H1 (cell line): ENCODE results near the gene MEX3B. TPM values are rescaled to one million over a fixed set of nuclear protein-coding genes. Genes with fewer than 3 reads are reported as not detected.

Experiments
- CTCF ChIA-PET: fragments of 300-600 bp; sonication (Branson Sonifier 250); formaldehyde crosslinking; loops from one replicate; lab custom pipeline; 2021; ENCODE audit not compliant: partially characterized antibody; lab: Charles Lee
- POLR2A ChIA-PET: fragments of 300-600 bp; sonication (Branson Sonifier 250); formaldehyde crosslinking; loops from one replicate; lab custom pipeline; 2021; ENCODE audit warnings: inconsistent platforms; ENCODE audit not compliant: partially characterized antibody; lab: Charles Lee
- DNase-seq, 2 experiments: peaks; one replicate each; pipeline versions ENCODE4 v3.0.0 to v3.0.0-alpha.2; 2010 to 2022; ENCODE audit warnings: low spot score in 2 of 2, low read depth in 1 of 2, mixed read lengths in 1 of 2
- FAIRE-seq: peaks from 2 replicates; lab custom pipeline; 2011; peaks lifted over from hg19 to GRCh38; lab: Jason Lieb, UNC
- H2AFZ ChIP-seq: 2 replicates; pipeline ENCODE4 v1.8.1; 2012; ENCODE audit warnings: low read length, inconsistent platforms
- H2AK5ac ChIP-seq: 2 replicates; pipeline ENCODE4 v1.6.1; 2013; ENCODE audit warnings: low read depth, low read length
- H2BK120ac ChIP-seq: replicated peaks from 2 replicates; pipeline ENCODE3; 2013; ENCODE audit warnings: low read depth, low read length, inconsistent platforms
- H2BK12ac ChIP-seq: 2 replicates; pipeline ENCODE4 v1.6.1; 2013; ENCODE audit warnings: low read depth, low read length
- H2BK15ac ChIP-seq: 2 replicates; pipeline ENCODE4 v1.6.1; 2013; ENCODE audit warnings: low read length
- H2BK20ac ChIP-seq: 2 replicates; pipeline ENCODE4 v1.6.1; 2013; ENCODE audit warnings: low read length
- H2BK5ac ChIP-seq: 2 replicates; pipeline ENCODE4 v1.6.1; 2013; ENCODE audit warnings: low read depth, low read length
- H3K14ac ChIP-seq: 2 replicates; pipeline ENCODE4 v1.6.1; 2013; ENCODE audit warnings: inconsistent platforms; ENCODE audit not compliant: insufficient read length
- H3K18ac ChIP-seq: 2 replicates; pipeline ENCODE4 v1.6.1; 2013; ENCODE audit warnings: low read length; ENCODE audit errors: extremely low read depth
- H3K23ac ChIP-seq: 2 replicates; pipeline ENCODE4 v1.6.1; 2013; ENCODE audit warnings: inconsistent platforms; ENCODE audit not compliant: insufficient read length
- H3K23me2 ChIP-seq: 2 replicates; pipeline ENCODE4 v1.6.1; 2013; ENCODE audit warnings: low read depth, low read length
- H3K27ac ChIP-seq: 2 replicates; pipeline ENCODE4 v1.6.1; 2011; ENCODE audit warnings: low read depth, low read length, inconsistent platforms
- H3K27me3 ChIP-seq, 4 experiments: replicated peaks in 1 of 4; 1 replicate in 1 of 4; 2 replicates in 3 of 4; pipeline versions ENCODE4 v1.6.1 to v1.8.1; 2011 to 2013; ENCODE audit warnings: low read length in 3 of 4, mild to moderate bottlenecking in 3 of 4, inconsistent platforms in 2 of 4, mixed read lengths in 2 of 4, moderate library complexity in 1 of 4; ENCODE audit not compliant: control insufficient read depth in 3 of 4, insufficient read depth in 3 of 4; ENCODE audit errors: extremely low read depth in 1 of 4
- H3K36me3 ChIP-seq, 4 experiments: 2 replicates each; pipeline versions ENCODE4 v1.6.1 to v1.8.1; 2011 to 2013; ENCODE audit warnings: mild to moderate bottlenecking in 4 of 4, low read length in 3 of 4, moderate library complexity in 2 of 4, control low read depth in 1 of 4, inconsistent platforms in 1 of 4; ENCODE audit not compliant: insufficient read depth in 4 of 4, control insufficient read depth in 2 of 4
- H3K4ac ChIP-seq: replicated peaks from 2 replicates; pipeline ENCODE3; 2013; ENCODE audit warnings: low read length, low read depth, mixed read lengths, inconsistent platforms; ENCODE audit not compliant: insufficient read length
- H3K4me1 ChIP-seq, 4 experiments: replicated peaks in 1 of 4; 1 replicate in 1 of 4; 2 replicates in 3 of 4; pipeline versions ENCODE4 v1.6.1 to v1.8.1; 2011 to 2013; ENCODE audit warnings: low read length in 3 of 4, inconsistent platforms in 2 of 4, mixed read lengths in 1 of 4; ENCODE audit not compliant: insufficient read depth in 4 of 4, control insufficient read depth in 3 of 4
- H3K4me2 ChIP-seq, 2 experiments: 2 replicates each; pipeline versions ENCODE4 v1.6.1 to v1.8.1; 2011 to 2013; ENCODE audit warnings: low read depth in 2 of 2, low read length in 2 of 2, control low read depth in 1 of 2, inconsistent platforms in 1 of 2, mild to moderate bottlenecking in 1 of 2; ENCODE audit not compliant: insufficient read depth in 1 of 2
- H3K4me3 ChIP-seq, 4 experiments: fragments of 200-600, 300-600 bp in 1 of 4; sonication (generic), shearing (Covaris generic), sonication (Bioruptor Twin) in 1 of 4; 2 replicates each; pipeline versions ENCODE4 v1.5.1 to v1.8.1; 2011 to 2016; ENCODE audit warnings: low read length in 4 of 4, low read depth in 3 of 4, control low read depth in 2 of 4, inconsistent platforms in 2 of 4, mild to moderate bottlenecking in 2 of 4, mixed read lengths in 1 of 4, moderate library complexity in 1 of 4; ENCODE audit not compliant: insufficient read depth in 2 of 4; ENCODE audit errors: extremely low read depth in 1 of 4
- H3K56ac ChIP-seq: replicated peaks from 2 replicates; pipeline ENCODE3; 2013; ENCODE audit warnings: low read depth, mild to moderate bottlenecking, mixed read lengths, low read length, inconsistent platforms; ENCODE audit not compliant: insufficient read length
- H3K79me1 ChIP-seq: 2 replicates; pipeline ENCODE4 v1.6.1; 2013; ENCODE audit warnings: low read depth, low read length, control low read depth
- H3K79me2 ChIP-seq, 2 experiments: 2 replicates each; pipeline versions ENCODE4 v1.6.1 to v1.8.1; 2012 to 2013; ENCODE audit warnings: low read length in 2 of 2, mild to moderate bottlenecking in 2 of 2, inconsistent platforms in 1 of 2; ENCODE audit not compliant: insufficient read depth in 2 of 2, control insufficient read depth in 1 of 2
- H3K9ac ChIP-seq, 4 experiments: replicated peaks in 1 of 4; 1 replicate in 1 of 4; 2 replicates in 3 of 4; pipeline versions ENCODE4 v1.6.1 to v1.8.1; 2011 to 2013; ENCODE audit warnings: low read depth in 3 of 4, low read length in 3 of 4, control low read depth in 2 of 4, mild to moderate bottlenecking in 2 of 4, moderate library complexity in 2 of 4, inconsistent platforms in 1 of 4; ENCODE audit errors: extremely low read depth in 1 of 4
- H3K9me3 ChIP-seq, 2 experiments: 2 replicates each; pipeline versions ENCODE4 v1.6.1 to v1.8.1; 2012 to 2013; ENCODE audit warnings: mild to moderate bottlenecking in 2 of 2, moderate library complexity in 2 of 2, control low read depth in 1 of 2, inconsistent platforms in 1 of 2, low read depth in 1 of 2, low read length in 1 of 2, mixed read lengths in 1 of 2; ENCODE audit not compliant: insufficient read depth in 2 of 2
- H4K20me1 ChIP-seq, 2 experiments: replicated peaks in 1 of 2; 2 replicates each; pipeline versions ENCODE3 to v1.8.1; 2011 to 2013; ENCODE audit warnings: inconsistent platforms in 2 of 2, low read length in 2 of 2, mild to moderate bottlenecking in 1 of 2; ENCODE audit not compliant: insufficient read depth in 2 of 2, control insufficient read depth in 1 of 2
- H4K5ac ChIP-seq: 2 replicates; pipeline ENCODE4 v1.6.1; 2013; ENCODE audit warnings: low read length, low read depth, mixed read lengths, inconsistent platforms; ENCODE audit not compliant: insufficient read length
- H4K8ac ChIP-seq: 2 replicates; pipeline ENCODE4 v1.8.0; 2013; ENCODE audit warnings: mild to moderate bottlenecking, moderate library complexity, low read length, inconsistent platforms; ENCODE audit not compliant: insufficient read depth; ENCODE audit errors: extremely low read depth
- H4K91ac ChIP-seq: replicated peaks from 2 replicates; pipeline ENCODE3; 2013; ENCODE audit warnings: low read length, mixed read lengths, inconsistent platforms; ENCODE audit not compliant: insufficient read length
- ASH2L ChIP-seq: fragments of 200-600, 300-600 bp; sonication (generic); IDR thresholded peaks from one replicate; pipeline ENCODE4 v1.7.1; 2017; ENCODE audit warnings: low read length
- BRCA1 ChIP-seq: IDR thresholded peaks from 2 replicates; pipeline ENCODE4 v1.6.1; 2012; ENCODE audit warnings: low read depth, low read length, improper control_type of control experiment
- CBX5 ChIP-seq: fragments of 300-800, 300-1000 bp; sonication (generic); IDR thresholded peaks from 2 replicates; pipeline ENCODE4 v1.7.1; 2016; ENCODE audit warnings: antibody characterized with exemption, low read length, low read depth
- CHD2 ChIP-seq: IDR thresholded peaks from 2 replicates; pipeline ENCODE4 v1.6.1; 2012; ENCODE audit warnings: low read length, improper control_type of control experiment
- CTBP2 ChIP-seq: IDR thresholded peaks from 2 replicates; pipeline ENCODE4 v1.7.0; 2011; ENCODE audit warnings: borderline replicate concordance, mild to moderate bottlenecking, moderate library complexity, mixed read lengths, low read length; ENCODE audit not compliant: insufficient read depth, insufficient read length
- EGR1 ChIP-seq: IDR thresholded peaks from 2 replicates; pipeline ENCODE4 v1.6.1; 2011; ENCODE audit warnings: low read depth, low read length, borderline replicate concordance
- GABPA ChIP-seq: IDR thresholded peaks from 2 replicates; pipeline ENCODE4 v1.6.1; 2011; ENCODE audit warnings: mild to moderate bottlenecking, low read length, moderate library complexity, borderline replicate concordance; ENCODE audit not compliant: insufficient read depth
- KDM5A ChIP-seq: fragments of 200-600 bp; IDR thresholded peaks from 2 replicates; pipeline ENCODE4 v1.7.1; 2012; ENCODE audit warnings: mild to moderate bottlenecking, low read length, inconsistent platforms, mixed read lengths
- POLR2A ChIP-seq, 2 experiments: IDR thresholded peaks; 1 replicate in 1 of 2; 2 replicates in 1 of 2; pipeline ENCODE4 v1.6.1; 2011; ENCODE audit warnings: low read depth in 2 of 2, low read length in 2 of 2, mild to moderate bottlenecking in 2 of 2; ENCODE audit errors: control extremely low read depth in 1 of 2
- RNF2 ChIP-seq: fragments of 200-900, 300-1000 bp; sonication (generic); IDR thresholded peaks from 2 replicates; pipeline ENCODE4 v1.7.1; 2016; ENCODE audit warnings: borderline replicate concordance, low read depth, mild to moderate bottlenecking, antibody characterized with exemption, low read length; ENCODE audit not compliant: poor library complexity, severe bottlenecking; ENCODE audit errors: missing control alignments
- WGBS, 2 experiments: shearing (Covaris generic) in 1 of 2; methylation state at CpG; one replicate each; pipeline versions ENCODE4 v1.1.6 to v1.1.7; 2013 to 2015; ENCODE audit warnings: low lambda C conversion rate in 2 of 2, mixed read lengths in 2 of 2, inconsistent platforms in 1 of 2, low coverage in 1 of 2, missing lambda C conversion rate in 1 of 2; ENCODE audit not compliant: insufficient replicate concordance in 2 of 2, insufficient coverage in 1 of 2, insufficient read length in 1 of 2; ENCODE audit errors: extremely low coverage in 1 of 2, missing lambda C conversion rate in 1 of 2; 5-methylcytosine and 5-hydroxymethylcytosine counted together
- polyA plus RNA-seq, 7 experiments: library from polyadenylated mRNA; depleted of rRNA in 3 of 7; stranded (reverse) in 5 of 7; unstranded in 2 of 7; fragments of >200 nt in 5 of 7; fragments of 200-250 nt in 2 of 7; gene quantifications; 1 replicate in 5 of 7; 2 replicates in 1 of 7; 4 replicates in 1 of 7; pipeline versions ENCODE4 v1.2.1 to v1.2.3, GENCODE V29; 2011 to 2013; ENCODE audit warnings: missing spikeins in 2 of 7, mixed read lengths in 2 of 7
- total RNA-seq: library from RNA; stranded (reverse); fragmentation: NEBNext Ultra II Directional; extraction: Animal tissue kit (Norgen Biotek cat#: 25700); gene quantifications from 2 replicates; pipeline ENCODE4 v1.2.1, GENCODE V29; 2021
- TF ChIP-seq, protein P1 (sequence below): IDR thresholded peaks from 2 replicates; pipeline ENCODE4 v1.6.1; 2012; ENCODE audit warnings: inconsistent platforms
- TF ChIP-seq, protein P2 (sequence below): IDR thresholded peaks from 2 replicates; pipeline ENCODE4 v1.6.1; 2012; ENCODE audit warnings: inconsistent platforms

MEX3B gene
- total and polyA plus RNA-seq, 2 of the 8 experiments (the other 6 are each of a cell fraction or from before 2014, with no cell fraction given) = 8.0 to 15.9 TPM

DNA sequence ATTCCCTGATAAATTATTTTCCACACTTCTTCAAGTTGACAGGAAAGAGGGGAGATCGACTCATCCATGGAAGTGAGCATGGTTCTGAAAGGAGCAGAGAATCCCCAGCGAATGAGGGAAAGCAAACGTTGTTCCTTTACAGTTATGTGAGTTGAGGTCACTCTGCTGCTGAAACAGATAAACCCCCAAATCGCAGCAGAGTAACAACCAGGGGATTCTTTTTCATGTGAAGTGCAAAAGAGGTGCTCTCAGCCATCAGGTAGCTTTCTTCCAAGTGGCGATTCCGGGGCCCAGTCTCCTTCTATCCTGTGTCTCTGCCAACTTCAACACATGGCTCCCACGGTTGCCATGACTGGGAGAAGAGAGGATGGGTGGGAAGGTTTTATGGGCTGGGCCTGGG is 28.2 kb downstream of the MEX3B start:
- H3K14ac ChIP-seq = no peak overlapping the region
- no peak for DNase-seq
- H3K79me2 ChIP-seq = no peaks in the 10 kb centered on the region
- no peak overlapping the region for H2BK120ac ChIP-seq
- H3K9ac ChIP-seq = no peak overlapping the region
- H3K36me3 ChIP-seq = no peaks in the 10 kb centered on the region
- H3K4me1 ChIP-seq = no peaks in the 10 kb centered on the region
- CTCF ChIA-PET = interaction anchor here (1.9 kb wide), 1 partner anchor 7 kb away, joined by 5 read pairs; no protein-coding TSS in a partner anchor
- no peak for FAIRE-seq
- no peak for TF ChIP-seq CHD2
- no peak for TF ChIP-seq CTBP2
- TF ChIP-seq, protein P1, sequence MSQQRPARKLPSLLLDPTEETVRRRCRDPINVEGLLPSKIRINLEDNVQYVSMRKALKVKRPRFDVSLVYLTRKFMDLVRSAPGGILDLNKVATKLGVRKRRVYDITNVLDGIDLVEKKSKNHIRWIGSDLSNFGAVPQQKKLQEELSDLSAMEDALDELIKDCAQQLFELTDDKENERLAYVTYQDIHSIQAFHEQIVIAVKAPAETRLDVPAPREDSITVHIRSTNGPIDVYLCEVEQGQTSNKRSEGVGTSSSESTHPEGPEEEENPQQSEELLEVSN = no peak
- no peak for TF ChIP-seq BRCA1
- no peak for TF ChIP-seq KDM5A
- no peak for TF ChIP-seq POLR2A (IDR thresholded peaks at IDR 0.05; ENCODE audit: control extremely low read depth in 1 of 2, low read depth in 2 of 2, low read length in 2 of 2)
- no peak for TF ChIP-seq EGR1
- no peak for TF ChIP-seq RNF2
- TF ChIP-seq, protein P2, sequence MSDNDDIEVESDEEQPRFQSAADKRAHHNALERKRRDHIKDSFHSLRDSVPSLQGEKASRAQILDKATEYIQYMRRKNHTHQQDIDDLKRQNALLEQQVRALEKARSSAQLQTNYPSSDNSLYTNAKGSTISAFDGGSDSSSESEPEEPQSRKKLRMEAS = no peak
- no peak for TF ChIP-seq ASH2L
- TF ChIP-seq GABPA = no peak
- TF ChIP-seq CBX5 = no peak
- no peak overlapping the region for H4K8ac ChIP-seq
- no peak overlapping the region for H3K23ac ChIP-seq
- H3K4ac ChIP-seq = no peak overlapping the region
- no peaks in the 10 kb centered on the region for H3K23me2 ChIP-seq
- no peak overlapping the region for H3K18ac ChIP-seq
- no peaks in the 10 kb centered on the region for H3K79me1 ChIP-seq
- no peak overlapping the region for H3K4me3 ChIP-seq
- POLR2A ChIA-PET = no interaction called here
- H3K27ac ChIP-seq = no peak overlapping the region
- H2AFZ ChIP-seq = 0 out of 2 replicates have a peak overlapping the region, but pooled peaks have one; percentile 22
- no peak overlapping the region for H2BK5ac ChIP-seq
- H2BK15ac ChIP-seq = no peak overlapping the region
- no peak overlapping the region for H3K56ac ChIP-seq
- no peak overlapping the region for H2AK5ac ChIP-seq
- no peak overlapping the region for H4K91ac ChIP-seq
- H2BK20ac ChIP-seq = no peak overlapping the region
- H3K4me2 ChIP-seq = no peak overlapping the region
- no peaks in the 10 kb centered on the region for H4K20me1 ChIP-seq
- H3K27me3 ChIP-seq = no peaks in the 10 kb centered on the region
- no peaks in the 10 kb centered on the region for H3K9me3 ChIP-seq
- H2BK12ac ChIP-seq = no peak overlapping the region
- no peak overlapping the region for H4K5ac ChIP-seq
- 86% methylated on average over 7 of the region's 7 CpGs; no CpG with 5 or more reads in 1 of the 2 experiments for WGBS, 2 experiments
